ENCODE measurements around the gene PIEZO1.
"Not testable (repeated sequence)": the region's sequence is repeated elsewhere in the genome, so short reads cannot be mapped to it uniquely, and the experiment has no call there.

The PIEZO1 gene, protein sequence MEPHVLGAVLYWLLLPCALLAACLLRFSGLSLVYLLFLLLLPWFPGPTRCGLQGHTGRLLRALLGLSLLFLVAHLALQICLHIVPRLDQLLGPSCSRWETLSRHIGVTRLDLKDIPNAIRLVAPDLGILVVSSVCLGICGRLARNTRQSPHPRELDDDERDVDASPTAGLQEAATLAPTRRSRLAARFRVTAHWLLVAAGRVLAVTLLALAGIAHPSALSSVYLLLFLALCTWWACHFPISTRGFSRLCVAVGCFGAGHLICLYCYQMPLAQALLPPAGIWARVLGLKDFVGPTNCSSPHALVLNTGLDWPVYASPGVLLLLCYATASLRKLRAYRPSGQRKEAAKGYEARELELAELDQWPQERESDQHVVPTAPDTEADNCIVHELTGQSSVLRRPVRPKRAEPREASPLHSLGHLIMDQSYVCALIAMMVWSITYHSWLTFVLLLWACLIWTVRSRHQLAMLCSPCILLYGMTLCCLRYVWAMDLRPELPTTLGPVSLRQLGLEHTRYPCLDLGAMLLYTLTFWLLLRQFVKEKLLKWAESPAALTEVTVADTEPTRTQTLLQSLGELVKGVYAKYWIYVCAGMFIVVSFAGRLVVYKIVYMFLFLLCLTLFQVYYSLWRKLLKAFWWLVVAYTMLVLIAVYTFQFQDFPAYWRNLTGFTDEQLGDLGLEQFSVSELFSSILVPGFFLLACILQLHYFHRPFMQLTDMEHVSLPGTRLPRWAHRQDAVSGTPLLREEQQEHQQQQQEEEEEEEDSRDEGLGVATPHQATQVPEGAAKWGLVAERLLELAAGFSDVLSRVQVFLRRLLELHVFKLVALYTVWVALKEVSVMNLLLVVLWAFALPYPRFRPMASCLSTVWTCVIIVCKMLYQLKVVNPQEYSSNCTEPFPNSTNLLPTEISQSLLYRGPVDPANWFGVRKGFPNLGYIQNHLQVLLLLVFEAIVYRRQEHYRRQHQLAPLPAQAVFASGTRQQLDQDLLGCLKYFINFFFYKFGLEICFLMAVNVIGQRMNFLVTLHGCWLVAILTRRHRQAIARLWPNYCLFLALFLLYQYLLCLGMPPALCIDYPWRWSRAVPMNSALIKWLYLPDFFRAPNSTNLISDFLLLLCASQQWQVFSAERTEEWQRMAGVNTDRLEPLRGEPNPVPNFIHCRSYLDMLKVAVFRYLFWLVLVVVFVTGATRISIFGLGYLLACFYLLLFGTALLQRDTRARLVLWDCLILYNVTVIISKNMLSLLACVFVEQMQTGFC (N-terminal part only)

DNA sequence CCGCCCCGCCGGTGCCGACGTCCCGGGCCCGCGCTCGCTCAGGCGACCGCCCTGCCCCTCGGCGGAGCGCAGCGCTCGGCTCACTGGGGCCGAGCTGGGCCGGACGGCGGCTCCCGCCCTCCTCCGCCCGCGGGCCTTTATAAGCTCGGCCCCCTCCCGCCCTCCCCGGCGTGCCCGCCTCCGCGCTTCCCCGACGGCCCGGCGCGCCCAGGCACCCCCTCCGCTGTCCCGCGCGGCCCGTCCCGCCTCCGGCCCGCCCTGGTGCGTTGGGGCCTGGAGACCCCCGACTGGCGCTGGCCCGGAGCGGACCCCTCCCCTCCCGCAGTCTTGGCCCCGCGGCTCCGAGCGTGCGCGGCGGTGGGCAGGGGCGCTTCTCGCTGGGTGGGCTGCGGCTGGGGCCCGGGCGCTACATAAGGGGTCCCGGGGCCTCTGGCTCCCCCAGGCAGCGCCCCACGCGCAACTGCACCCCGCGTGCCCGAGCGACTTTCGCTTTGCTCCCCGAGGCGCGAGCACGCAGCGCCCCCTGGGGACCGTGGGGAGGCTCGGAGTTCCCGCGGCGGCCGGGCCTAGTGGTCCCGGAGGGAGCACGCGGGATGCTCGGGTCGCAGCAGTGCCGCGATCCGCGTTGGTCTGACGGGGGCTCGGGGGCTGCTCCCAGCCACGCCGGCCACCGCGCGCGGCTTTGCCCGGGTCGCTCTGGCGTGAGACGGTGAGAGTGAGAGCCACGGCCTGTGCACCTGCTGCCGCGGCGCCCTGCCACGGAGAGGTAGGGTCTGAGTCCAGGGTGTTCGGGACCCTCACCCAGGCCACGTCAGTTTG lies at the start of gene PIEZO1:
Gene PIEZO1, minus strand, starts transcription at position 115 of the 819 bp plus-strand sequence. CDS start 256 bp downstream, outside the sequence.
- DNase-seq, result peak; percentile 83

DNA sequence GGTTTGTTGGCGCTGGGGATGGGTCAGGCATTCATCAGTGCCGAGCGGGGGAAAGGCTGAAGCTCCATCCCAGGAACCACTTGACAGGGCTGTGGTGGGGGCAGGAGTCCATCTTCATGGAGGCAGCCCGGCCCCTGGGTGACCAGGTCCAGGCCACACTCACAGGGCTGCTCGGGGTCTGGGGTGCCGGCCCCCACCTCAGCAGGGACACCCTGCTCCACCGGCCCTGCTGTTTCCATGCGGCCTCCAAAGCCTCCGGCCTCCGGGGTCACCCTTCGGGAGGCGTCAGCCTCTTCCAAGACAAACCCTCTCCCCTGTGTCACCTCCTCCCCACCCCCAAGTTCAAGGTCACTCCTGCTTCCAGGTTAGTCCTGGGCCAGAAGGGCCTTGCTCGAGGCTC lies 49.6 kb upstream of the PIEZO1 start:
- DNase-seq, result no peak

DNA sequence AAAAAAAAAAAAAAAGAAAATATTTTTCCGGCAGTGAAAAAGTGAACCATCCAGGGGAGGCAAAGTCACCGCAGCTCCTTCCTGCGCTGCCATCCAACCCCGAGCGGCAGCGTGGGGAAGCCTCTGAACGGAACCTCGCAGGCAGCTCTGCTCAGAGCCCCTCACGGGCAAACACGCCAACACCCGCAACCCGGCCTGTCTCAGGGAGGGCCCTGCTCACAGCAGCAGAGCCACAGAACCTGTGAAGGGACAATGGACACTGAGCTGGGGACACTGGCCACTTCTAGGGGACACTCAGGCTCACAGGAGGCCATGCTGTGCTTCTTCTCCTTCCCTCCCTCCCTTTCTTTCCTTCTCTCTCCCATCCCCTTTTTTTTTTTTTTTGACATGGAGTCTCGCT lies 48.1 kb upstream of the PIEZO1 start:
- DNase-seq, result no peak

DNA sequence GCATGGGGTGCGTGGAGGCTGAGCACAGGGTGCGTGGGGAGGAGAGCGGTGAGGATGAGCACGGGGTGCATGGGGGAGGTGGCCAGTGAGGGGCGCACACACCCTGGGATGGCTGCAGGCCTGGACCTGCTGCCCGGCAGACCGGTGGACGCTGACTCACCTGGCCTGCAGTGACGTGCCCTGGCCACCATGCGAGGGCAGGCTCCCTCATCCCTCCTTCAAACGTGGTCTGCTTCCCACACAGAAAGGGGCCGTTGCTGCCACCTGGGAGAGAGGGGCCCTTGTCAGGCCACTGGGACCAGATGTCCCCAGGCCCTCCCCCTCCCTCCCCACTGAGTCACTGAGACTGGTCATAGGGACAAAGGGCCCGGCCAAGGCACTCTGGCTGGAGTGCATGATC lies 46.8 kb upstream of the PIEZO1 start:
- no peak for DNase-seq

DNA sequence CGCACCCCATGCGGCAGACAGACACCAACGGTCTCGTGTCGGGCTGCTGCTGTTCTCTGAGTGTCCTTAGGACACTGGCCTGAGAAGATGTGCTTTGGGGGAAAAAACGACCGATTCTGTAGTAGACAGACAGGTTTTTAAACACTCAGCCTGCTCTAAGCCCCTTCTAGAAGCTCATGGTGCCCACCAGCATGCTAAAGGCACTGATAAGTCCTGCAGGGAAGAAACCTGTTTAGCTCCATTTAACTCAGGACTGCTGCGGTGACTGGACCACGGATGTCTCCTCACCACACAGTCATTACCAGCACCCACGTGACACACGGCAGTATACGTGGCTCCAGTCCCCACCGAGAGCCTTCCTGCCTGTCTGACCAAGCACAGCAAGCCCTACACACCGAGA lies 45.8 kb upstream of the PIEZO1 start:
- DNase-seq, result no peak

DNA sequence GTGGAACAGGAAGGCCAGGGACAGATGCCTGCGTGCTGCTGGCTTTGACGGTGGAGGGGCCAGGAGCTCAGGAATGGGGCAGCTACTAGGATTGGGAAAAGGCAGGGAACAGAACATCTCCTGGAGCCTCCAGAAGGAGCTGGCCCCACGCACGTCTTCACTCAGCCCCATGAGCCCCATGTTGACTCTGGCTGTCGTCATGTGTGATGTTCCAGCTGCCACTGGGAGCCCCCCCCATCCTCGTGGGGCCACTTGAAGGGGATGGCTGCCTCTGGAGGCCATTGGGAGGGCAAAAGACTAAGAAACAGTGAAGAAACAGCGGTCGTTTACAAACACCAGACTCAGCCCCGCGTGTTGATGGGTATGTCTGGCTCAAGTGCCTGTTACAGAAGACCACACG lies 45.2 kb upstream of the PIEZO1 start:
- DNase-seq, result no peak

DNA sequence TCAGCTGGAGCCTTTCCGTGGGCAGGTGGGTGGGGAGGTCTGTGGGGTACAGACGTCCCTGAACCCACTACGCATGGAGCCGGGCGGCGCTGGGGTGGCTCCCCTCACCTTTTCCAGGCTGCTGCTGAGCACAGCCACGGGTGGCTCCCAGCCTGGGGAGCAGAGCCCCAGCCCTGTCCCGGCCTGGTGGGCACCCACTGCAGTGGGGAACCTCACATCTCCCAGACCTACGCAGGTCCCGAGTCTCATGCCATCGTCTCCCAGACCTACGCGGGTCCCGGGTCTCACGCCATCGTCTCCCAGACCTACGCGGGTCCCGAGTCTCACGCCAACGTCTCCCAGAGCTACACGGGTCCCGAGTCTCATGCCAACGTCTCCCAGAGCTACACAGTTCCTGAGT lies 43.7 kb upstream of the PIEZO1 start:
- no peak for DNase-seq

DNA sequence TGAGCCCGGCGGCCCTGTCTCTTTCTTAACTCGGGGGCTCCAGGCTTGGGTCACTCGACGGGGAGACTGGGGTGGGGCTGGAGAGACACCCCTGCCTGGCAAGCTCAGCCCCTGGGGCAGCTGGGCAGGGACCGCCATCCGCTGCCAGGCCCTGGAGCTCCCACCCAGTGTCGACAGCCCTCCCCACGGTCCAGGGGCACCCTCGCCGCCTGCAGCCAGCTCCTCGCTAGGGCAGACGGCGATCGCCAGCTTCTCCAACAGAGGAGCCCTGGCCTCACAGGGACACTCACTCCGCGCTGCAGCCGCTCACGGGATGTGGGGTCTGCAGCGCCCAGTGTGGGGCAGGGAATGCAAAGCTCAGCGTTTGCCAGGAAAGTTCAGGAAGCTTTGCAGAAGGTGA lies 42.7 kb upstream of the PIEZO1 start:
- no peak for DNase-seq

DNA sequence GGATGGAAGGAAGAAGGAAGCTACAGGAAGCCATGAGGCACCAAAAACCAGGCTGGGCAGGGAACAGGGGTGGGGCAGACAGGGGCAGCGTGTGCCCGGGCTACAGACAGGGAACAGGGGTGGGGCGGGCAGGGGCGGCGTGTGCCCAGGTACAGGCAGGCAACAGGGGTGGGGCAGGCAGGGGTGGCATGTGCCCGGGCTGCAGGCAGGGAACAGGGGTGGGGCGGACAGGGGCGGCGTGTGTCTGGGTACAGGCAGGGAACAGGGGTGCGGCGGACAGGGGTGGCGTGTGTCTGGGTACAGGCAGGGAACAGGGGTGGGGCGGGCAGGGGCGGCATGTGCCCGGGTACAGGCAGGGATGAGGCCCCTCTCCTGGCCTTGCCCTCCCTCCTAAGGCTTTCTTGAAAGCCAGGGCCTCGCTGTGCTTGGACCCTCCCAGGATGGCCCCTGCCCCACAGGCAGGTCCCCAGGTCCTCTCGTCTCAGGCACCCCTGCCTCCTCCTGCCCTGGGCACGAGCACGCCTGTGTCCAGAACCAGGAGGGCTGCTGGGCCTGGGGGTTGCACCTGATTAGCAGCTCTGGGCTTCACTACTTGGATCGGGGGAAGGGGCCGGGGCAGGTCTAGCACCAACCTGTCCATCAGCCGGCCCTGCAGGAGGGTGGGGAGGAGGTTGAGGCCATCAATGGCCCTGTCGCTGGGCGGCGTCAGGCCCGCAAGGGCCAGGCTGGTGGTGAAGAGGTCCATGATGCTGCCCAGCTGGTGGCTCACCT lies 41.2 kb upstream of the PIEZO1 start:
- no peak for DNase-seq

DNA sequence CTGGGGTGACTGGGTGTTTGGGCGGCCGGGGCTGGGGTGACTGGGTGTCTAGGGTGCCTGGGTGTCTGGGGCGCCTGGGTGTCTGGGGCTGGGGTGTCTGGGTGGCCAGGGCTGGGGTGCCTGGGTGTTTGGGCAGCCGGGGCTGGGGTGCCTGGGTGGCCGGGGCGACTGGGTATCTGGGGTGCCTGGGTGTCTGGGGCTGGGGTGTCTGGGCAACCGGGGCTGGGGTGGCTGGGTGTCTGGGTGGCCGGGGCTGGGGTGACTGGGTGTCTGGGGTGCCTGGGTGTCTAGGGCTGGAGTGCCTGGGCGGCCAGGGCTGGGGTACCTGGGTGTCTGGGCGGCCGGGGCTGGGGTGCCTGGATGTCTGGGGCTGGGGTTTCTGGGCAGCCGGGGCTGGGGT lies 40.1 kb upstream of the PIEZO1 start:
- DNase-seq, result no peak

DNA sequence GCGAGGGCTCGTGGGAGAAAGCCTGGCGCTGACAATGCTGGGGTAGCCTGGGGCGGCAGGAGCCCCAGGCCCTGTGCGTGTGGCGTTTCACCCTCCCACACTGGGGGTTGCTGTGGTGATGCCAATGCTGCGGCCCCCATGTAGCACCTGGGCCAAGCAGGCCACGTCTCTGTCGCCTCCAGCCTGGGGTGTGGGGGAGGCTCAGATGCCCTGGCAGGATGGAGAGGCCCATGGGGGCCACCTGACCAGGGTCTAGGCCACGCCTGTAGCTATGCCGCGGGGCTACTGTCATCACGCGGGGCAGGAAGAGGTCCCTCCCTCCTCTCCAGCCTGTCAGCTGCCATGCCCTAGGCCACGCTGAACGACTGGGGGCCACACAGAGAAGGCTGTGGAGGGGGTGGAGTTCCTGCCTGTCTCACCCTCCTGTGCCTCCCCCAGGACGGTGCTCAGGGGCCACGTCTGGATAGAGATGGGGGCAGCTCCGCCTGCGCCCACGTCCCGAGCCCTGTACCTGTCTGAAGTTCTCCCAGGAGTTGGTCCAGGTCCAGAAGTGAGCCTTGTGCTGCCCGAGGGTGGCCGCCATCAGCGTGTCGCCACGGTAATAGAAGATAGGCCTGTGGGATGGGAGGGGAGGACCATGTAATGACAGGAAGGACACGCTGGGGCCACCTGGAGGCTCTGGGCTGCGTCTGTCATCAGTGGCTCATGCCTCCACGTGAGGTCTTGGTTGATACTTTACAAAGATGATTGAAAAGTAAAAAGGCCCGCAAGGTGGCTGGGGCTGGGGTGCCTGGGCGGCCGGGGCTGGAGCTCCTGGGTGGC lies 39.4 kb upstream of the PIEZO1 start:
- no peak for DNase-seq

DNA sequence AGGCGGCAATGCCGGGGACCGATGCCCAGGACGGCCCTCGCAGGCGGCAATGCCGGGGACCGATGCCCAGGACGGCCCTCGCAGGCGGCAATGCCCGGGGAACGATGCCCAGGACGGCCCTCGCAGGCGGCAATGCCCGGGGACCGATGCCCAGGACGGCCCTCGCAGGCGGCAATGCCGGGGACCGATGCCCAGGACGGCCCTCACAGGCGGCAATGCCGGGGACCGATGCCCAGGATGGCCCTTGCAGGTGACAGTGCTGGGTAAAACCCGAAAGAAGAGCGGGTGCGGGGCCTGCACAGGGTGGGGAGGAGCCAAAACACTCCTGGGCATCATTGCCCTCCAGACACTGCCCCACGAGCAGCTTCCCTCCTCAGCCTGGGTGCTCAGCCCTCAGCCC lies 38.6 kb upstream of the PIEZO1 start:
- DNase-seq, result not testable (repeated sequence)

DNA sequence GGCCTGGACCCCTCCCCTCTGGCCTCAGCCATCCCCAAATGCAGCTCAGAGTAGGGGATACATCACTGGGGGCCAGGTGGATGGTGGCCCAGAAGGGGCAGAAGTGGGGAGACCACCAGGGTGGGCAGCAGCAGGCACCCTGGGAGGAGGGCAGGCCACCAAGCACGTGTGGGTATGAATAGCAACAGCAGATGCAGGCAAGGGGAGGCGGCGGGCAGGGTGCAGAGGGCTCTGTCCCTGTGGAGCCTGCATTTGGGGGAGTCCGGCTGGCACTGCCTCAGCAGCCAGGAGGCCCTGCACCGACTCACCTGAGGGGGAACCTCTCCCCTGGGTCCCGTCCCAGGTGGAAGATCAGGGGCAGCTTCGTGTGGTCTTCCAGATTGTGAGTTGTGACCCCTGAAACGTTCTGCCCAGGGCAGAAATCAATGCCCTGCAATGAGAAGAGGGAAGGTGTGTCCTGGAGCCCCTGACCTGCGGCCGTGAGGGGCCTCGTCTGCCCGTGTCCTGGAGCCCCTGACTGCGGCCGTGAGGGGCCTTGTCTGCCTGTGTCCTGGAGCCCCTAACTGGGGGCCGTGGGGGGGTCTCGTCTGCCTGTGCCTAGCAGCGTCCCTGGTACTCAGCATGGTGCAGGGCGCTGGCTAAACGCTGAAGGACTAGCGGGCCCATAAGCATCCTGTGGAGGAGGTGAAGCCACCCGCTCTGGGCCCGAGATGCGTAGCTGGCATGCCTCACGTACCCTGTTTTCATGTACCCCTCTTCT lies 37.4 kb upstream of the PIEZO1 start:
- no peak for DNase-seq

DNA sequence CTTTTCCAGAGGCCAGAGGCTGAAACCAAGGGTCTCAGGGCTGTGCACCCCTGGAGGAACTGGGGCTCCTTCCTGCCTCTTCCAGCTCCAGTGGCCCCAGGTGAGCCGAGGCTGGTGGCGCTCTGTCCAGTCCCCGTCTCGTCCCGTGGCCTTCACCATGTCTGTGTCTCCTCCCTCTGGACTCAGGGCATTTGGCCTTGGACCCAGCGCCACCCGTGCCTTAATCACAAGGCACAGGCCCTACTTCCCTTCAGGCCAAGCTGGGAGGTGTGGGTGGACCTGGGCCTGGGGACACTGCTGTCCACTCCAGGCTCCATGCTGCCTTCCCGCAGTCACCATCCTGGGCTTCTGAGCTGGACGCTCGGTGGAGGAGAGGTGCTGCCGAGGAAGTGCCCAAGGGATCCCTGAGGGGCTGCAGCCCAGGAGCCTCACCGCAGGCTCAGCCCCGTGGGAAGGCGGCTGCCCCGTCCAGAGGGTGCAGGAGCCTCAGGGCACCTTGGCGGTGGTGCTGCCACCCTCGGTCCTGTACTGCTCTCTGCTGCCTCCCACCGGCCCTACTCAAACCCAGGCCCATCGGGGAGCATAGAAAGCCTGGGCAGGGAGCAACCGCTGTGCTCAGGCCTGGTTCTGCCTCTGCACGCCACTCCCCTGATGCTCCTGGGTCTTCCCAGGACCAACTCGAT lies 36.3 kb upstream of the PIEZO1 start:
- DNase-seq, result no peak

DNA sequence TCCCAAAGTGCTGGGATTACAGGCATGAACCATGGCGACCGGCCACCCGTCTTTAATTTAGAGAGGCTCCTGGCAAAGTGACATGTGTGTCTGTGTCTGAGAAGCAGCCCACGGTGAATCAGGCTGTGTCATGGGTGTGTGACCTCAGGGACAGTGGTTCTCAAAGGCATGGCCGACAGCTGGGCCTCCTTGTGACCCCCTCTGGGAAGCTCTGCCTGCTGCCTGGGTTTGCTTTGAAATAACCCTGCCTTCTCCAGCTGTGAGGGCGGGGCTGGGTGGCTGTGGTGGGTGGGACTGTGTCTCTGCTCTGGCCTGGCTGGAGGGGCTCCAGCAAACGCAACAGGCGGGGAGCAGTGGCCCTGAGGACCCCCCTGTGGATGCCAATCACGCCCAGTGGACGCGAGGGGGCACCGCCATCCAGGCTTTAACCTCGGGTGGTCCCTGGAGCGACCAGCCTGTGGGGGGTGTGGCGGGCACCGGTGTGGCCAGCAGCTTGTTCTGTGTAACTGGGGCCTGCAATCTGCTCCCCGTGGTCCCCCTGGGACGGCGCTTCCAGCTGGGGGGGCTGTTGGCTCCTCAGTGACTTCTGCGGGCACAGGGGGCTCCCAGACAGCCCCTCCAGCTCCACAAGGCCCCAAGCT lies 35.5 kb upstream of the PIEZO1 start:
- DNase-seq, result no peak

DNA sequence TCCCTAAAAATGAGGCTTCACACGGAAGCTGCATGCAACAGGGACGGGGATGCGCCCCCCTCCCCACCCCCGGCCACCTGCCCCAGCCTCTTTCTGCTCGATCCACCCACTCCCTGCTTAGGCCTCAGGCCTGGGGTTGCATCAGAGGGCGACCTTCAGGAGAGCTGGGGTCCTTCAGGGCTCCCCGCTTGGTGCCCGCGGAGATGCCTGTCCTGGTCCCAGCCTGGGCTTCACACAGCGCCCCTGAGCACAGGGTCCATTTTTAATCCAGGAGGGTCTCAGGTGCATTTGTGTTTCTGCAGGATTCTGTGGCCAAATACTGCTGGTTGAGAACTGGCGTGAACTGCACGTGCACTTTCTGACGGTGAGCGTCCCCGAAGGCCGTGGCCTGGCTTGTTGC lies 34.1 kb upstream of the PIEZO1 start:
- no peak for DNase-seq

DNA sequence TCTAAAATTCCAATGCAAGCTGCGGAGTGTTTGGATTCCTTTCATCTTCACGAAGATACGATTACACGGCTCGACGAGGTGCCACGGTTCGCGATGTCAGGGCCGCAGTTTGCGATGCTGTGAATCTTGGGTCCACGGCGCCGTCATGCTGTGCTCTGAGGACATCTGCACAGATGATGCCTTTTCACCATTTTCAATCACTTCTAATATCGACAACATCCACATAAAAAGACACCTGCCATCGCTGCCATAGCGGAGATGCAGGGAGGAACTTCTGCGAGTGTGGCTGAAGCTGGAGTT lies 33.5 kb upstream of the PIEZO1 start:
- no peak for DNase-seq

DNA sequence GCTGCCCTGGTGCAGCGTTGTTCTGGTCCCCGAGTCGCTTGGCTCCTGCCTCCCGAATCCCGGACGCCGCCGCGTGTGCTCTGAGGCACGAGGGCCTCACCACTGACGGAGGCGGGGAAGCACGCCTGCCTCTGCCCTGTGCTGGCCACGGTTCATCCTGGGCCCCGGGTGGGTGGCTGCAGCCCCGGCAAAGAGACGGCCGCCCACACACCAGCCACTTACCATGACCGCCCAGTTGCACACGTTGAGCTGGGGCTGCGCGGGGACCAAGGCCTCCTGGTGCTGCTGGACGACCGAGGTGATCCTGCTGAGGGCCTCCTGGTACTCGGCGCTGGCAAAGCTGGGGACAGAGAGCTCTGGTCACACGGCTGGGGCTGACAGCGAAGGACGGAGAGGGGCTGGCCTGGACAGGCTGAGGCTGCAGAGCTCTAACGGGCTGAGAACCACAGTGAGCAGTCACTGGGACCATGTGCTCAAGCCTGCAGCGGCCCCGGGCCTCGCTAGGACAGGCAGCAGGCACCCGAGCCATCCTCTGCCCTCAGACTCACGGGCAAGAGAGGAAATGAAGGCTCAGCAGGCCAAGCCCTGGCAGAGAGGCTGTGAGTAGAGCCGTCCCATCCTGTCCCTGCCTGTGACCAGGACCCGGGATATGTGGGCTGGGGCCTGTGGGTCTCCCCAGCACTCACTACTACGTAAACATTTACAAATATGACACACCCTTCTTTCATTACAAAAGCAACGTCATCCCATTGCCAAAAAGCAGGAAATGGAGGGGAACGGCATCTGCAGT lies 33.0 kb upstream of the PIEZO1 start:
- DNase-seq, result no peak

Data from activated naive CD4-positive, alpha-beta T cell treated with anti-CD3 and anti-CD28 coated beads, Interleukin-2, amount 50 U/mL, for 16 hours (primary cell).